WTC11 (cell line): ENCODE measurements around the gene CTTNBP2. TPM values are rescaled to one million over a fixed set of nuclear protein-coding genes. Genes with fewer than 3 reads are reported as not detected.
A peak's percentile ranks its signal among the peaks of the same experiment; 100 is the strongest.

Experiments used
- ATAC-seq: fragments of 200-7000 bp; cut with Tn5 transposase; 2 replicates; pipeline ENCODE4 v1.10.0; 2021; ENCODE audit warnings: mild to moderate bottlenecking, moderate library complexity
- CTCF ChIA-PET: fragments of 300-600 bp; sonication (Branson Sonifier 250); formaldehyde crosslinking; loops from one replicate; lab custom pipeline; 2021; ENCODE audit warnings: antibody characterized with exemption; lab: Charles Lee
- POLR2A ChIA-PET: fragments of 350-600 bp; sonication (Branson Sonifier 250); formaldehyde crosslinking; loops from one replicate; lab custom pipeline; 2021; ENCODE audit warnings: antibody characterized with exemption; lab: Charles Lee
- DNase-seq: peaks from one replicate; pipeline ENCODE4 v3.0.0; 2021; ENCODE audit warnings: low spot score
- H3K27ac Mint-ChIP-seq: 2 replicates; pipeline ENCODE4 v1.8.0; 2021; ENCODE audit warnings: mixed read lengths
- H3K27me3 Mint-ChIP-seq: 2 replicates; pipeline ENCODE4 v1.8.0; 2021; ENCODE audit warnings: low read depth, mild to moderate bottlenecking, moderate library complexity, mixed read lengths
- H3K36me3 Mint-ChIP-seq: 2 replicates; pipeline ENCODE4 v1.8.0; 2021; ENCODE audit warnings: mixed read lengths
- H3K4me1 Mint-ChIP-seq: 2 replicates; pipeline ENCODE4 v1.8.0; 2022; ENCODE audit warnings: mixed read lengths
- H3K4me3 Mint-ChIP-seq: 2 replicates; pipeline ENCODE4 v1.8.0; 2021; ENCODE audit warnings: mild to moderate bottlenecking, moderate library complexity, mixed read lengths
- H3K9me3 Mint-ChIP-seq: 2 replicates; pipeline ENCODE4 v1.8.0; 2021; ENCODE audit warnings: mixed read lengths
- CREB1 ChIP-seq: sonication (generic); formaldehyde crosslinking; IDR thresholded peaks from 2 replicates; pipeline ENCODE4 v1.8.0; 2023; ENCODE audit warnings: mild to moderate bottlenecking, missing genetic modification reagents
- ELF4 ChIP-seq: sonication (generic); formaldehyde crosslinking; IDR thresholded peaks from 2 replicates; pipeline ENCODE4 v1.8.1; 2022; ENCODE audit warnings: low read depth, mild to moderate bottlenecking, moderate library complexity, missing genetic modification reagents
- FOXJ3 ChIP-seq: sonication (generic); formaldehyde crosslinking; IDR thresholded peaks from 2 replicates; pipeline ENCODE4 v1.9.0; 2021; ENCODE audit warnings: missing genetic modification reagents, mild to moderate bottlenecking, borderline replicate concordance
- GABPB1 ChIP-seq: sonication (generic); formaldehyde crosslinking; IDR thresholded peaks from 2 replicates; pipeline ENCODE4 v1.8.1; 2023; ENCODE audit warnings: mild to moderate bottlenecking, missing genetic modification reagents
- HMGA2 ChIP-seq: fragments of 250-450 bp; sonication (Bioruptor Pico); IDR thresholded peaks from 2 replicates; pipeline ENCODE4 v1.4.0; 2021; ENCODE audit warnings: mild to moderate bottlenecking, moderate library complexity
- KAT7 ChIP-seq: sonication (generic); formaldehyde crosslinking; IDR thresholded peaks from 2 replicates; pipeline ENCODE4 v1.8.1; 2023; ENCODE audit warnings: missing genetic modification reagents, mild to moderate bottlenecking, borderline replicate concordance
- NFYB ChIP-seq: sonication (generic); formaldehyde crosslinking; conservative IDR thresholded peaks from 2 replicates; pipeline ENCODE4 v1.8.0; 2022; ENCODE audit warnings: low read depth, missing genetic modification reagents
- OVOL2 ChIP-seq: fragments of 250-450 bp; sonication (Bioruptor Pico); IDR thresholded peaks from 2 replicates; pipeline ENCODE4 v1.9.0; 2021; ENCODE audit warnings: mild to moderate bottlenecking, borderline replicate concordance
- RELA ChIP-seq: sonication (generic); formaldehyde crosslinking; IDR thresholded peaks from 2 replicates; pipeline ENCODE4 v1.8.1; 2022; ENCODE audit warnings: missing genetic modification reagents, mild to moderate bottlenecking, borderline replicate concordance
- TCF7 ChIP-seq: sonication (generic); formaldehyde crosslinking; IDR thresholded peaks from 2 replicates; pipeline ENCODE4 v1.8.0; 2022; ENCODE audit warnings: mild to moderate bottlenecking, low read depth, missing genetic modification reagents, moderate library complexity
- TP53 ChIP-seq: sonication (generic); formaldehyde crosslinking; IDR thresholded peaks from 2 replicates; pipeline ENCODE4 v1.8.1; 2023; ENCODE audit warnings: mild to moderate bottlenecking, missing genetic modification reagents
- ZBTB21 ChIP-seq: sonication (generic); formaldehyde crosslinking; IDR thresholded peaks from 2 replicates; pipeline ENCODE4 v1.8.1; 2023; ENCODE audit warnings: mild to moderate bottlenecking, missing genetic modification reagents, borderline replicate concordance
- ZNF219 ChIP-seq: sonication (generic); formaldehyde crosslinking; IDR thresholded peaks from 2 replicates; pipeline ENCODE4 v1.8.0; 2023; ENCODE audit warnings: missing genetic modification reagents, mild to moderate bottlenecking, borderline replicate concordance
- ZNF232 ChIP-seq: sonication (generic); formaldehyde crosslinking; IDR thresholded peaks from 2 replicates; pipeline ENCODE4 v1.8.0; 2022; ENCODE audit warnings: mild to moderate bottlenecking, missing genetic modification reagents
- ZNF263 ChIP-seq: sonication (generic); formaldehyde crosslinking; IDR thresholded peaks from 2 replicates; pipeline ENCODE4 v1.8.1; 2022; ENCODE audit warnings: low read depth, mild to moderate bottlenecking, moderate library complexity, missing genetic modification reagents
- total RNA-seq: library from RNA; stranded (reverse); gene quantifications from 3 replicates; pipeline ENCODE4 v1.2.3, GENCODE V29; 2021
- TF ChIP-seq, protein P1 (sequence below): fragments of 250-450 bp; sonication (Bioruptor Pico); IDR thresholded peaks from 2 replicates; pipeline ENCODE4 v2.1.2; 2022; ENCODE audit warnings: mild to moderate bottlenecking, moderate library complexity
- TF ChIP-seq, protein P2 (sequence below): sonication (generic); formaldehyde crosslinking; IDR thresholded peaks from 2 replicates; pipeline ENCODE4 v1.8.1; 2023; ENCODE audit warnings: mild to moderate bottlenecking, missing genetic modification reagents, moderate library complexity
- TF ChIP-seq, protein P3 (sequence below): fragments of 250-450 bp; sonication (Bioruptor Pico); IDR thresholded peaks from 2 replicates; pipeline ENCODE4 v1.8.0; 2021; ENCODE audit warnings: mild to moderate bottlenecking
- TF ChIP-seq, protein P4 (sequence below): sonication (generic); formaldehyde crosslinking; IDR thresholded peaks from 2 replicates; pipeline ENCODE4 v1.8.1; 2022; ENCODE audit warnings: mild to moderate bottlenecking, missing genetic modification reagents, moderate library complexity, borderline replicate concordance
- TF ChIP-seq, protein P5 (sequence below): sonication (generic); formaldehyde crosslinking; IDR thresholded peaks from 2 replicates; pipeline ENCODE4 v1.8.0; 2023; ENCODE audit warnings: missing genetic modification reagents
- TF ChIP-seq, protein P6 (sequence below): sonication (generic); formaldehyde crosslinking; IDR thresholded peaks from 2 replicates; pipeline ENCODE4 v1.8.1; 2022; ENCODE audit warnings: low read depth, mild to moderate bottlenecking, moderate library complexity, missing genetic modification reagents, borderline replicate concordance
- TF ChIP-seq, protein P7 (sequence below): fragments of 250-450 bp; sonication (Bioruptor Pico); IDR thresholded peaks from 2 replicates; pipeline ENCODE4 v1.9.0; 2021; ENCODE audit warnings: mild to moderate bottlenecking
- TF ChIP-seq, protein P8 (sequence below): sonication (generic); formaldehyde crosslinking; IDR thresholded peaks from 2 replicates; pipeline ENCODE4 v1.8.0; 2022; ENCODE audit warnings: mild to moderate bottlenecking, missing genetic modification reagents

CTTNBP2 gene
- total RNA-seq, 1 experiment from 2014 or later, result 22.1 TPM

DNA sequence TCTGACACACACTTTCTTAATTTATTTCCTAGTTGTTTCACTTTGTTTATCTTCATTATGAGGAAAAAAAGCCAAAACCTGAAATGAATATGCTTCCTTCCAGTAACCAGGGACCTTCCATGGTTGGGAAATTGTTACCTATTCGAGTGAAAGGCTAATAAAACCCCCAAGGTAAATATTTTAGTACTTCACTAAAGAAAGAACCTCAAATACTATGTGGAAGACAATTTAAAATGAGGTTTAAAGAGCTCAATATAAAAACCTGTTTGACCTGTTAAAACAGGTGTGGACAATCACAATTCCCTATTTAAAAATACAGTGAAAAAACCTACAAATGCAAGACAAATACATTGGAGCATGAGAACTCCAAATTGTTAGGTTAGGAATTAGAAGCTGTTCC, 200.8 kb downstream of the CTTNBP2 start (continued):
- TF ChIP-seq, protein P1, sequence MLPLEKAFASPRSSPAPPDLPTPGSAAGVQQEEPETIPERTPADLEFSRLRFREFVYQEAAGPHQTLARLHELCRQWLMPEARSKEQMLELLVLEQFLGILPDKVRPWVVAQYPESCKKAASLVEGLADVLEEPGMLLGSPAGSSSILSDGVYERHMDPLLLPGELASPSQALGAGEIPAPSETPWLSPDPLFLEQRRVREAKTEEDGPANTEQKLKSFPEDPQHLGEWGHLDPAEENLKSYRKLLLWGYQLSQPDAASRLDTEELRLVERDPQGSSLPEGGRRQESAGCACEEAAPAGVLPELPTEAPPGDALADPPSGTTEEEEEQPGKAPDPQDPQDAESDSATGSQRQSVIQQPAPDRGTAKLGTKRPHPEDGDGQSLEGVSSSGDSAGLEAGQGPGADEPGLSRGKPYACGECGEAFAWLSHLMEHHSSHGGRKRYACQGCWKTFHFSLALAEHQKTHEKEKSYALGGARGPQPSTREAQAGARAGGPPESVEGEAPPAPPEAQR, result no peak
- no peak for TF ChIP-seq ZNF219 (CRISPR knock-in tag)
- TF ChIP-seq, all 79 proteins: peak for 0

DNA sequence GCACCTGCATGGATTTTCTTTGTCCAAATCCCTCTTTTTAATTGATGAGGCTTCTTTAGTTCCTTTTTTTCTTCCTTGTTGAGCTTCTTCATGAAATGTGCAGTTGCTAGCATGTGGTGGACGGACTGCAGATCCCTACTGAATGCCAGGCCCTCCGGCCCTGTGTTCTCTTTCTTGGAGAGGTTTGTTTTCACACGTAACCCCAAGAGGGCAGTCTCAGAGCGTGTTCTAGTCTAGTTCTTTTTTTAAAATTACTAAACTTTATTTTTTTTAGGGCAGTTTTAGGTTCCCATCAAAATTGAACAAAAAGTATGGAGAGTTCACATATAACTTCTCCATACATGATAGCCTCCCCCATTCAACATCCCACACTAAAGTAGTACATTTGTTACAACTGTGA, 203.4 kb downstream of the CTTNBP2 start:
- ChIA-PET POLR2A (interaction anchor here (0.6 to 0.7 kb wide), 2 partner anchors 47 to 53 kb away, joined by 3 read pairs; no protein-coding TSS in a partner anchor), CTCF (interaction anchor here (0.6 to 1.6 kb wide), 11 partner anchors 8 to 530 kb away, joined by 3 to 53 read pairs (median 3); no protein-coding TSS in a partner anchor)
- Mint-ChIP-seq H3K4me1 (peaks cover 45% of the 10 kb centered on the region), H3K27ac (no peak overlapping the region), H3K9me3 (no peaks in the 10 kb centered on the region), H3K27me3 (no peaks in the 10 kb centered on the region), H3K4me3 (no peak overlapping the region), H3K36me3 (no peaks in the 10 kb centered on the region)
- TF ChIP-seq RELA (CRISPR knock-in tag) (no peak), ELF4 (CRISPR knock-in tag) (no peak), OVOL2 (CRISPR knock-in tag) (no peak), ZNF232 (CRISPR knock-in tag) (no peak), KAT7 (no peak), TCF7 (no peak), GABPB1 (CRISPR knock-in tag) (no peak), TP53 (CRISPR knock-in tag) (no peak)
- TF ChIP-seq, protein P2, sequence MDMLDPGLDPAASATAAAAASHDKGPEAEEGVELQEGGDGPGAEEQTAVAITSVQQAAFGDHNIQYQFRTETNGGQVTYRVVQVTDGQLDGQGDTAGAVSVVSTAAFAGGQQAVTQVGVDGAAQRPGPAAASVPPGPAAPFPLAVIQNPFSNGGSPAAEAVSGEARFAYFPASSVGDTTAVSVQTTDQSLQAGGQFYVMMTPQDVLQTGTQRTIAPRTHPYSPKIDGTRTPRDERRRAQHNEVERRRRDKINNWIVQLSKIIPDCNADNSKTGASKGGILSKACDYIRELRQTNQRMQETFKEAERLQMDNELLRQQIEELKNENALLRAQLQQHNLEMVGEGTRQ, result no peak
- TF ChIP-seq, protein P3, sequence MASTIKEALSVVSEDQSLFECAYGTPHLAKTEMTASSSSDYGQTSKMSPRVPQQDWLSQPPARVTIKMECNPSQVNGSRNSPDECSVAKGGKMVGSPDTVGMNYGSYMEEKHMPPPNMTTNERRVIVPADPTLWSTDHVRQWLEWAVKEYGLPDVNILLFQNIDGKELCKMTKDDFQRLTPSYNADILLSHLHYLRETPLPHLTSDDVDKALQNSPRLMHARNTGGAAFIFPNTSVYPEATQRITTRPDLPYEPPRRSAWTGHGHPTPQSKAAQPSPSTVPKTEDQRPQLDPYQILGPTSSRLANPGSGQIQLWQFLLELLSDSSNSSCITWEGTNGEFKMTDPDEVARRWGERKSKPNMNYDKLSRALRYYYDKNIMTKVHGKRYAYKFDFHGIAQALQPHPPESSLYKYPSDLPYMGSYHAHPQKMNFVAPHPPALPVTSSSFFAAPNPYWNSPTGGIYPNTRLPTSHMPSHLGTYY (CRISPR knock-in tag), result no peak
- TF ChIP-seq, protein P4, sequence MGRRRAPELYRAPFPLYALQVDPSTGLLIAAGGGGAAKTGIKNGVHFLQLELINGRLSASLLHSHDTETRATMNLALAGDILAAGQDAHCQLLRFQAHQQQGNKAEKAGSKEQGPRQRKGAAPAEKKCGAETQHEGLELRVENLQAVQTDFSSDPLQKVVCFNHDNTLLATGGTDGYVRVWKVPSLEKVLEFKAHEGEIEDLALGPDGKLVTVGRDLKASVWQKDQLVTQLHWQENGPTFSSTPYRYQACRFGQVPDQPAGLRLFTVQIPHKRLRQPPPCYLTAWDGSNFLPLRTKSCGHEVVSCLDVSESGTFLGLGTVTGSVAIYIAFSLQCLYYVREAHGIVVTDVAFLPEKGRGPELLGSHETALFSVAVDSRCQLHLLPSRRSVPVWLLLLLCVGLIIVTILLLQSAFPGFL (CRISPR knock-in tag), result no peak
- TF ChIP-seq, protein P5, sequence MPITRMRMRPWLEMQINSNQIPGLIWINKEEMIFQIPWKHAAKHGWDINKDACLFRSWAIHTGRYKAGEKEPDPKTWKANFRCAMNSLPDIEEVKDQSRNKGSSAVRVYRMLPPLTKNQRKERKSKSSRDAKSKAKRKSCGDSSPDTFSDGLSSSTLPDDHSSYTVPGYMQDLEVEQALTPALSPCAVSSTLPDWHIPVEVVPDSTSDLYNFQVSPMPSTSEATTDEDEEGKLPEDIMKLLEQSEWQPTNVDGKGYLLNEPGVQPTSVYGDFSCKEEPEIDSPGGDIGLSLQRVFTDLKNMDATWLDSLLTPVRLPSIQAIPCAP (CRISPR knock-in tag), result no peak
- TF ChIP-seq, protein P6, sequence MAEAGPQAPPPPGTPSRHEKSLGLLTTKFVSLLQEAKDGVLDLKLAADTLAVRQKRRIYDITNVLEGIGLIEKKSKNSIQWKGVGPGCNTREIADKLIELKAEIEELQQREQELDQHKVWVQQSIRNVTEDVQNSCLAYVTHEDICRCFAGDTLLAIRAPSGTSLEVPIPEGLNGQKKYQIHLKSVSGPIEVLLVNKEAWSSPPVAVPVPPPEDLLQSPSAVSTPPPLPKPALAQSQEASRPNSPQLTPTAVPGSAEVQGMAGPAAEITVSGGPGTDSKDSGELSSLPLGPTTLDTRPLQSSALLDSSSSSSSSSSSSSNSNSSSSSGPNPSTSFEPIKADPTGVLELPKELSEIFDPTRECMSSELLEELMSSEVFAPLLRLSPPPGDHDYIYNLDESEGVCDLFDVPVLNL (CRISPR knock-in tag), result no peak
- DNase-seq (peak; percentile 31), ATAC-seq (peak; percentile 42)

DNA sequence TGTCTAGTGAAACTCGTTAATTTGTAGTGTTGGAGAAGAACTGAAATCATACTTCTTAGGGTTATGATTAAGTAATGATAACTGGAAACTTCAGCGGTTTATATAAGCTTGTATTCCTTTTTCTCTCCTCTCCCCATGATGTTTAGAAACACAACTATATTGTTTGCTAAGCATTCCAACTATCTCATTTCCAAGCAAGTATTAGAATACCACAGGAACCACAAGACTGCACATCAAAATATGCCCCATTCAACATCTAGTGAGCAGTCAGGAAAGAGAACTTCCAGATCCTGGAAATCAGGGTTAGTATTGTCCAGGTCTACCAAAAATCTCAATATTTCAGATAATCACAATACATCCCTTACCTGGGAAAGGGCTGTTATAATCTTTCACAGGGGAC, 205.8 kb downstream of the CTTNBP2 start:
- Mint-ChIP-seq H3K36me3 (no peaks in the 10 kb centered on the region), H3K4me1 (peaks cover 25% of the 10 kb centered on the region), H3K27ac (no peak overlapping the region), H3K9me3 (peaks cover under 1% of the 10 kb centered on the region), H3K4me3 (no peak overlapping the region), H3K27me3 (no peaks in the 10 kb centered on the region)
- CTCF ChIA-PET, result no interaction called here
- no peak for ATAC-seq
- DNase-seq, result no peak
- no peak for TF ChIP-seq ZNF263
- TF ChIP-seq ZBTB21 (CRISPR knock-in tag), result no peak
- TF ChIP-seq HMGA2 (CRISPR knock-in tag), result no peak
- no peak for TF ChIP-seq CREB1 (CRISPR knock-in tag)
- TF ChIP-seq, protein P7, sequence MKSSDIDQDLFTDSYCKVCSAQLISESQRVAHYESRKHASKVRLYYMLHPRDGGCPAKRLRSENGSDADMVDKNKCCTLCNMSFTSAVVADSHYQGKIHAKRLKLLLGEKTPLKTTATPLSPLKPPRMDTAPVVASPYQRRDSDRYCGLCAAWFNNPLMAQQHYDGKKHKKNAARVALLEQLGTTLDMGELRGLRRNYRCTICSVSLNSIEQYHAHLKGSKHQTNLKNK (CRISPR knock-in tag), result no peak
- TF ChIP-seq NFYB (CRISPR knock-in tag), result no peak
- no peak for TF ChIP-seq FOXJ3
- TF ChIP-seq, protein P8, sequence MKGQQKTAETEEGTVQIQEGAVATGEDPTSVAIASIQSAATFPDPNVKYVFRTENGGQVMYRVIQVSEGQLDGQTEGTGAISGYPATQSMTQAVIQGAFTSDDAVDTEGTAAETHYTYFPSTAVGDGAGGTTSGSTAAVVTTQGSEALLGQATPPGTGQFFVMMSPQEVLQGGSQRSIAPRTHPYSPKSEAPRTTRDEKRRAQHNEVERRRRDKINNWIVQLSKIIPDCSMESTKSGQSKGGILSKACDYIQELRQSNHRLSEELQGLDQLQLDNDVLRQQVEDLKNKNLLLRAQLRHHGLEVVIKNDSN (CRISPR knock-in tag), result no peak
- POLR2A ChIA-PET, result no interaction called here
